HepG2 (cell line): ENCODE data around the gene DENND2A. TPM values are rescaled to one million over a fixed set of nuclear protein-coding genes. Genes with fewer than 3 reads are reported as not detected.

Source experiments
- GATAD1 ChIP-seq: IDR thresholded peaks from 2 replicates; pipeline ENCODE4 v1.6.1; 2016; ENCODE audit warnings: missing genetic modification reagents, missing compliant biosample characterization
- GMEB1 ChIP-seq: sonication (generic); formaldehyde crosslinking; IDR thresholded peaks from 2 replicates; pipeline ENCODE4 v1.5.1; 2020; ENCODE audit warnings: missing genetic modification reagents, mild to moderate bottlenecking, borderline replicate concordance
- HOXA9 ChIP-seq: sonication (generic); formaldehyde crosslinking; IDR thresholded peaks from 2 replicates; pipeline ENCODE4 v1.8.1; 2022; ENCODE audit warnings: missing genetic modification reagents, mild to moderate bottlenecking, moderate library complexity, borderline replicate concordance
- LRRFIP1 ChIP-seq: sonication (generic); formaldehyde crosslinking; conservative IDR thresholded peaks from 2 replicates; pipeline ENCODE4 v1.4.0; 2020; ENCODE audit warnings: missing genetic modification reagents
- MXD4 ChIP-seq: IDR thresholded peaks from 2 replicates; pipeline ENCODE4 v1.6.1; 2016; ENCODE audit warnings: mild to moderate bottlenecking, missing biosample characterization, missing genetic modification reagents
- NCOR1 ChIP-seq: fragments of 200-600 bp; sonication (generic); IDR thresholded peaks from 2 replicates; pipeline ENCODE4 v1.7.0; 2017; ENCODE audit warnings: antibody characterized with exemption, low read length, borderline replicate concordance
- PAF1 ChIP-seq: IDR thresholded peaks from 2 replicates; pipeline ENCODE4 v1.6.1; 2016; ENCODE audit warnings: missing genetic modification reagents, missing compliant biosample characterization
- TBL1XR1 ChIP-seq: fragments of 150-350 bp; IDR thresholded peaks from 2 replicates; pipeline ENCODE4 v1.6.1; 2014; ENCODE audit warnings: borderline replicate concordance, low read length; ENCODE audit not compliant: partially characterized antibody
- TFDP2 ChIP-seq: sonication (generic); formaldehyde crosslinking; IDR thresholded peaks from 2 replicates; pipeline ENCODE4 v1.4.0; 2020; ENCODE audit warnings: missing genetic modification reagents
- TOE1 ChIP-seq: sonication (generic); formaldehyde crosslinking; IDR thresholded peaks from 2 replicates; pipeline ENCODE4 v1.4.0; 2020; ENCODE audit warnings: mild to moderate bottlenecking, missing genetic modification reagents
- U2AF1 ChIP-seq: fragments of 200-400 bp; formaldehyde crosslinking; optimal IDR thresholded peaks from 2 replicates; pipeline ENCODE3; 2017; ENCODE audit warnings: mild to moderate bottlenecking, low read depth, low read length
- ZBTB1 ChIP-seq: sonication (generic); formaldehyde crosslinking; IDR thresholded peaks from 2 replicates; pipeline ENCODE4 v1.4.0; 2020; ENCODE audit warnings: missing genetic modification reagents, borderline replicate concordance
- ZHX1 ChIP-seq: sonication (generic); formaldehyde crosslinking; IDR thresholded peaks from 2 replicates; pipeline ENCODE4 v1.8.1; 2022; ENCODE audit warnings: low read depth, mild to moderate bottlenecking, missing genetic modification reagents
- ZMYM2 ChIP-seq: sonication (generic); formaldehyde crosslinking; IDR thresholded peaks from 2 replicates; pipeline ENCODE4 v1.8.0; 2022; ENCODE audit warnings: mild to moderate bottlenecking, missing genetic modification reagents
- ZNF33B ChIP-seq: sonication (generic); formaldehyde crosslinking; IDR thresholded peaks from 2 replicates; pipeline ENCODE4 v1.5.1; 2020; ENCODE audit warnings: mild to moderate bottlenecking, missing genetic modification reagents
- ZNF44 ChIP-seq: sonication (generic); formaldehyde crosslinking; IDR thresholded peaks from 2 replicates; pipeline ENCODE4 v1.5.1; 2020; ENCODE audit warnings: mild to moderate bottlenecking, missing genetic modification reagents
- ZNF451 ChIP-seq: sonication (generic); formaldehyde crosslinking; IDR thresholded peaks from 2 replicates; pipeline ENCODE4 v1.5.0; 2020; ENCODE audit warnings: mild to moderate bottlenecking, missing genetic modification reagents
- polyA plus RNA-seq, 8 experiments: library from polyadenylated mRNA; depleted of rRNA in 3 of 8; stranded (reverse) in 7 of 8; unstranded in 1 of 8; fragments of >200 nt; fragmentation: Illumina TruSeq in 4 of 8; extraction: Trizol in 4 of 8; gene quantifications; 2 replicates each; pipeline versions ENCODE4 v1.2.1 to v1.2.3, GENCODE V29; 2011 to 2016; ENCODE audit warnings: low read depth in 4 of 8, missing spikeins in 1 of 8, mixed read lengths in 1 of 8; ENCODE audit not compliant: insufficient read depth in 1 of 8
- total RNA-seq, 5 experiments: library from RNA; depleted of rRNA; stranded (reverse); fragments of >200 nt; fragmentation: Illumina TruSeq; extraction: Trizol; gene quantifications; 2 replicates each; pipeline ENCODE4 v1.2.3, GENCODE V29; 2016; ENCODE audit warnings: low read depth in 1 of 5
- TF ChIP-seq, protein P1 (sequence below): sonication (generic); formaldehyde crosslinking; IDR thresholded peaks from 2 replicates; pipeline ENCODE4 v1.8.0; 2022; ENCODE audit warnings: mild to moderate bottlenecking, missing genetic modification reagents, moderate library complexity
- TF ChIP-seq, protein P2 (sequence below): sonication (generic); formaldehyde crosslinking; IDR thresholded peaks from 2 replicates; pipeline ENCODE4 v1.8.1; 2023; ENCODE audit warnings: missing genetic modification reagents, inconsistent platforms, borderline replicate concordance

Gene DENND2A
- total and polyA plus RNA-seq, 2 of the 13 experiments (the other 11 are each of a cell fraction or from before 2014, with no cell fraction given), result not detected

GRCh38 chr7:140517546-140518369 is 122.9 kb downstream of the DENND2A start (continued):
- TF ChIP-seq ZBTB1 (CRISPR knock-in tag) (no peak), LRRFIP1 (CRISPR knock-in tag) (no peak), ZMYM2 (CRISPR knock-in tag) (no peak), TBL1XR1 (no peak), MXD4 (CRISPR knock-in tag) (no peak), PAF1 (no peak), ZNF44 (no peak), HOXA9 (CRISPR knock-in tag) (no peak), ZHX1 (CRISPR knock-in tag) (no peak), TOE1 (CRISPR knock-in tag) (no peak), ZNF33B (no peak), GMEB1 (no peak), GATAD1 (CRISPR knock-in tag) (peak; percentile 32; the same call in 1 of the 2 replicates), ZNF451 (CRISPR knock-in tag) (no peak), NCOR1 (no peak), U2AF1 (no peak), TFDP2 (CRISPR knock-in tag) (no peak)
- TF ChIP-seq, protein P1, sequence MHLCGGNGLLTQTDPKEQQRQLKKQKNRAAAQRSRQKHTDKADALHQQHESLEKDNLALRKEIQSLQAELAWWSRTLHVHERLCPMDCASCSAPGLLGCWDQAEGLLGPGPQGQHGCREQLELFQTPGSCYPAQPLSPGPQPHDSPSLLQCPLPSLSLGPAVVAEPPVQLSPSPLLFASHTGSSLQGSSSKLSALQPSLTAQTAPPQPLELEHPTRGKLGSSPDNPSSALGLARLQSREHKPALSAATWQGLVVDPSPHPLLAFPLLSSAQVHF, result no peak
- TF ChIP-seq, protein P2, sequence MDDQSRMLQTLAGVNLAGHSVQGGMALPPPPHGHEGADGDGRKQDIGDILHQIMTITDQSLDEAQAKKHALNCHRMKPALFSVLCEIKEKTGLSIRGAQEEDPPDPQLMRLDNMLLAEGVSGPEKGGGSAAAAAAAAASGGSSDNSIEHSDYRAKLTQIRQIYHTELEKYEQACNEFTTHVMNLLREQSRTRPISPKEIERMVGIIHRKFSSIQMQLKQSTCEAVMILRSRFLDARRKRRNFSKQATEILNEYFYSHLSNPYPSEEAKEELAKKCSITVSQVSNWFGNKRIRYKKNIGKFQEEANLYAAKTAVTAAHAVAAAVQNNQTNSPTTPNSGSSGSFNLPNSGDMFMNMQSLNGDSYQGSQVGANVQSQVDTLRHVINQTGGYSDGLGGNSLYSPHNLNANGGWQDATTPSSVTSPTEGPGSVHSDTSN (CRISPR knock-in tag), result no peak
